Immature natural killer cell (primary cell): ENCODE data around the gene CACNA2D3. TPM values are rescaled to one million over a fixed set of nuclear protein-coding genes. Genes with fewer than 3 reads are reported as not detected.

ENCODE experiments used
- DNase-seq, 3 donors: peaks; one replicate each; pipeline ENCODE4 v3.0.0; 2022; ENCODE audit warnings: mixed read lengths in 1 of 3
- H3K27ac Mint-ChIP-seq, 6 donors: one replicate each; pipeline ENCODE4 v1.8.0; 2020; ENCODE audit warnings: mixed read lengths in 6 of 6, mild to moderate bottlenecking in 5 of 6, inconsistent platforms in 4 of 6, moderate library complexity in 3 of 6
- H3K27me3 Mint-ChIP-seq, 3 donors: one replicate each; pipeline ENCODE4 v1.8.0; 2020 to 2021; ENCODE audit warnings: low read depth in 3 of 3, mild to moderate bottlenecking in 3 of 3, mixed read lengths in 3 of 3, moderate library complexity in 3 of 3, inconsistent platforms in 1 of 3
- H3K36me3 Mint-ChIP-seq, 3 donors: one replicate each; pipeline ENCODE4 v1.8.0; 2020; ENCODE audit warnings: mixed read lengths in 3 of 3, inconsistent platforms in 2 of 3, mild to moderate bottlenecking in 2 of 3
- H3K4me1 Mint-ChIP-seq, 2 donors: one replicate each; pipeline ENCODE4 v1.8.0; 2020; ENCODE audit warnings: inconsistent platforms in 2 of 2, mild to moderate bottlenecking in 2 of 2, mixed read lengths in 2 of 2, moderate library complexity in 1 of 2
- H3K4me3 Mint-ChIP-seq, 5 donors: one replicate each; pipeline ENCODE4 v1.8.0; 2020; ENCODE audit warnings: mild to moderate bottlenecking in 5 of 5, mixed read lengths in 5 of 5, inconsistent platforms in 3 of 5, moderate library complexity in 3 of 5
- H3K9me3 Mint-ChIP-seq, 6 donors: one replicate each; pipeline ENCODE4 v1.8.0; 2020; ENCODE audit warnings: mild to moderate bottlenecking in 6 of 6, mixed read lengths in 6 of 6, inconsistent platforms in 4 of 6, moderate library complexity in 3 of 6
- polyA plus RNA-seq, 3 donors: library from polyadenylated mRNA; unstranded; fragments of 300-500 nt; fragmentation: Illumina TruSeq; gene quantifications; one replicate each; pipeline ENCODE4 v1.2.3, GENCODE V29; 2021

Gene CACNA2D3
- polyA plus RNA-seq, 3 donors from 2014 or later: 0.39 to 4.6 (median 0.77) TPM

DNA sequence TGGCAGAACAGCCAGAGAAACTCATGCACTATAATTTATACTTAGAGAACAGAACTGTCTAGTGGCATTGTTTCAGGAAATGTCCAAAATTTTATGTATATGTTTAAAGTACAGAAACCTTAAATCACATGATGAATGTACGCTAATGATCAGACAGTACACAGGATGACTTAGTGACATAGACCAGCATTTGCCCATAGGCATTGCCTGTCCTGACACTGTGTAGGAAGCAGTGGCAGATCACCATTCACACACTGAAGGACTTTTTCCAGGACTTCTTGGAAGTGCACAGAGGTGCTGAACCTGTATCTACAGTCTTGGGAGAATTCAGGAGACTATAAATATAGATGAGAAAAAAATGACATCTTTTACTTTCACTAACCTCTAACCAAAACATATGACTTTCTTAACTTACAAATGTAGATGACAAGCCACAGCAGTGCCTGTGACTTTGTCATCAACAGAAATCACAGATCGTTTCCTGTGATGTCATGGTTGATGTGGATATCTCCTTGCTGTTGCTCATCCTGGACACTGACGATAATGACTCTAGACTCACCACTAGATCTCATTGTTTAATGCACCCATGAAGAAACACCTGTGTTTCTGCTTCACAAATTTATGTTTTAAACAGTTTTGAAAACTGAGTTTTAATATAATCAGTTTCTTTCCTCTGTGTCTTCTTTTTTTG lies 183.2 kb downstream of the CACNA2D3 start:
- H3K27me3 Mint-ChIP-seq: peaks cover 0 to 3% (median 0%) of the 10 kb centered on the region in 3 donors
- H3K27ac Mint-ChIP-seq: no peak overlapping the region
- DNase-seq: no peak
- no peak overlapping the region for H3K4me3 Mint-ChIP-seq
- peaks cover 0 to 3% (median 0%) of the 10 kb centered on the region in 6 donors for H3K9me3 Mint-ChIP-seq
- no peaks in the 10 kb centered on the region for H3K36me3 Mint-ChIP-seq
- H3K4me1 Mint-ChIP-seq: no peaks in the 10 kb centered on the region

- Mint-ChIP-seq H3K27ac (no peak overlapping the region), H3K36me3 (no peaks in the 10 kb centered on the region), H3K27me3 (peaks cover 0 to 3% (median 3%) of the 10 kb centered on the region in 3 donors), H3K4me1 (no peaks in the 10 kb centered on the region), H3K9me3 (peaks cover 0 to 3% (median 0%) of the 10 kb centered on the region in 6 donors), H3K4me3 (no peak overlapping the region)
- no peak for DNase-seq
These were observed 185.3 kb downstream of the CACNA2D3 start for GRCh38 chr3:54307566-54308180.

DNA sequence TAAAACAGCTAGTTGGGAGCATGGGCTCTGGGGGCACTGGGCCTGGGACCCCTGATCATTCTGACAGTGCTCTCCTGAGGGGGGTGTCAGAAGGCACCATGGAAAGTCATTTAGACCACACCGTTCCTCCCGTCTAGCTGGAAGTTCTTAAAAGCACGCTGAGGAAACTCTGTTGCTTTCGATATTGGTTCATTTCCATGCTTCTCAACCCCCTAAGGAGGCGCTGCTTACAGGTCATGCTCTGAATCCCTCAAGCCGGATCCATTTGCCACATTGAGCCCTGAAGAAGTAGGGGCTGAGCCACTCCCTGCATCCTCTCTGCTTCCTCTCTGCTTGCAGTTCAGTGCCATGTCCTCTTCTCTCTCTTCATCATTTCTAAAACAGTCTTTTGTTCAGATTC lies 187.2 kb downstream of the CACNA2D3 start:
- DNase-seq: no peak
- Mint-ChIP-seq H3K36me3 (no peaks in the 10 kb centered on the region), H3K9me3 (peaks cover 0 to 4% (median 2%) of the 10 kb centered on the region in 6 donors), H3K27me3 (peaks cover 0 to 3% (median 3%) of the 10 kb centered on the region in 3 donors), H3K4me1 (no peaks in the 10 kb centered on the region), H3K4me3 (no peak overlapping the region), H3K27ac (no peak overlapping the region)

DNA sequence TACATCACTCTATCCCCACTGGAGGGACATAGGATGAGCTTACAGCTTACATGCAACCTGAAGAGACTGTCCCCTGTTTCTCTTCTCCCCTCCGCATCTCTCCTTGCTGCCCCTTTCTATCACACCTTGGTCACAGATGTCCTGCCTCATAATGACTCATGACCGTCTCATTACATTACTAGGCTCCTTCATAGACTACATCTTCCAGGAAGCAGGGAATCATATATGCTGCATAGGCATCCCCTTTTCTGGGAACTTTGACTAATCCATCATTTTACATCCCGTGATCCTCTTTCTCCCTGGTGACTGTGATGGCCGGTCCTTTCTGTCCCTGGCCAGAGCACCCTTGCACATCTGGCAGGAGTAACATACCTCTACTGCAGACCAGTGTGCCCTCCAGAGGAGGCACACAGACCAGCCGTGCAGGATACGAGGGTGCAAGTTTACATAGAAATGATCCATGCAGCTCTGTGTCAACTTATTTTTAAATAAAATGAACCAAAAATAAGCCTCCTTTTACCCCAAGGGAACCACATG lies 188.9 kb downstream of the CACNA2D3 start:
- Mint-ChIP-seq H3K36me3 (no peaks in the 10 kb centered on the region), H3K9me3 (peaks cover 4 to 5% (median 4%) of the 10 kb centered on the region in 6 donors), H3K4me1 (no peaks in the 10 kb centered on the region), H3K27me3 (peaks cover 3 to 4% (median 3%) of the 10 kb centered on the region in 3 donors), H3K4me3 (no peak overlapping the region), H3K27ac (no peak overlapping the region)
- no peak for DNase-seq

GRCh38 chr3:54312156-54312899 lies 190.0 kb downstream of the CACNA2D3 start:
- H3K9me3 Mint-ChIP-seq: peaks cover 2 to 8% (median 4%) of the 10 kb centered on the region in 6 donors
- no peak overlapping the region for H3K4me3 Mint-ChIP-seq
- no peak overlapping the region for H3K27ac Mint-ChIP-seq
- H3K36me3 Mint-ChIP-seq: no peaks in the 10 kb centered on the region
- no peak for DNase-seq
- peaks cover 3 to 7% (median 3%) of the 10 kb centered on the region in 3 donors for H3K27me3 Mint-ChIP-seq
- H3K4me1 Mint-ChIP-seq: no peaks in the 10 kb centered on the region

DNA sequence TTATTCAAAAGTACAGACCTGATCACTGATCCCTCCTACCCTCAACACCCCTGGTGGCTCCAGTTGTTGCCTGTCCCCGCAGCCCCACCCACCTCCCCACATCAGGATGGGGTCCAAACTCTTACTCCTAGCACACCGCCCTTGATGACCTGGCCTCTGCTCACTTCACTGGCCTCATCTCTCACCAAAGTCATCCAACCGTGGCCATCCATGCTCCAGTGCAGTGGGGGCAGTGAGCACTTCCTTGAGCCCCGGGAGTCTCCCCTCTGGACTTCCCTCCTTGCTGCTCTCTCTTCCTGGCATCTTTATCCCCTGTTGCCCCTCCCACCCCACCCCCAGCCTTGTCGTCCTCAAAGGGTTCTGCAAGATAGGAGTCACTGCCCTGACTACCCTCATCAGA lies 191.1 kb downstream of the CACNA2D3 start:
- Mint-ChIP-seq H3K27ac (no peak overlapping the region), H3K4me3 (no peak overlapping the region), H3K4me1 (no peaks in the 10 kb centered on the region), H3K36me3 (no peaks in the 10 kb centered on the region), H3K27me3 (peaks cover 3 to 7% (median 3%) of the 10 kb centered on the region in 3 donors), H3K9me3 (peaks cover 2 to 8% (median 4%) of the 10 kb centered on the region in 6 donors)
- no peak for DNase-seq

DNA sequence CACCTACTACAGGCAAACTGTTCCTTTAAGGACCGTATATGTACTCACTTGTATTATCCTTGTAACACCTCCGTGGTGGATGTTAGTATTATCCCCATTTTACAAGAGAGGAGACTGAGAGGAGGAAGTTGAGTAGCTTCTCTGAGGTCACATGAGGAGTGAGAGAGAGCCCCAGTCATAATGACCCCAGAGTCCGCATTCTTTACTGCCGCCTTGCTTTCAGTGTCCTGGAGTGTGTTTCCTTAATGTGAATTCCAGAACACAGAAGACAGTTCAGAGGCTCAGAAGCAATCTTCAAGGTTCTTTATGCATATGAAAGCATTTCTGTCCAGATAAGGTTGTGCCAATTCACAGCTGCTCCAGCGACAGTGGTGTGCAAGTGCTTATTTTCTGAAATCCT lies 199.2 kb downstream of the CACNA2D3 start:
- Mint-ChIP-seq H3K36me3 (no peaks in the 10 kb centered on the region), H3K4me3 (no peak overlapping the region), H3K27me3 (peaks cover 0 to 2% (median under 1%) of the 10 kb centered on the region in 3 donors), H3K9me3 (peaks cover 0 to 7% (median 0%) of the 10 kb centered on the region in 6 donors), H3K4me1 (no peaks in the 10 kb centered on the region), H3K27ac (no peak overlapping the region)
- no peak for DNase-seq

DNA sequence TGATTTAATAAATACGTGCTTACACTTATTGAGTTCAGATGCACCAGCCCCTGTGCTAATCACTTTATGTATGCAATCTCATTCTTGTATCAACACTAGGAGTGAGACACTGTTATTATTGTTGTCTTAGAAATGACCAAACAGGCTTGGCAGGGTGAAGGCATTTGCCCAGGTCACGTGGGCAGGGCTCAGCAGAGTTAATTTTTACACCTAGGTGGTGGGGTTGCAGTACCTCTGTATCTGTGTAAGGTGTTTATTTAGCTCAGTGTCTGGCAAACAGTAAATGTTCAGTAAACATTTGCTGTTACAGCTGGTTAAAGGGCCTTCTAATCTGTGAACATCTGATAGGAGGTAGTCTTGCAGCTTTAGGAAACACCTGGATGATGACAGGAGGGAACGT lies 200.0 kb downstream of the CACNA2D3 start:
- Mint-ChIP-seq H3K4me1 (no peaks in the 10 kb centered on the region), H3K27me3 (peaks cover 0 to 2% (median 0%) of the 10 kb centered on the region in 3 donors), H3K27ac (no peak overlapping the region), H3K36me3 (no peaks in the 10 kb centered on the region), H3K9me3 (peaks cover 0 to 7% (median 0%) of the 10 kb centered on the region in 6 donors), H3K4me3 (no peak overlapping the region)
- DNase-seq: no peak

DNA sequence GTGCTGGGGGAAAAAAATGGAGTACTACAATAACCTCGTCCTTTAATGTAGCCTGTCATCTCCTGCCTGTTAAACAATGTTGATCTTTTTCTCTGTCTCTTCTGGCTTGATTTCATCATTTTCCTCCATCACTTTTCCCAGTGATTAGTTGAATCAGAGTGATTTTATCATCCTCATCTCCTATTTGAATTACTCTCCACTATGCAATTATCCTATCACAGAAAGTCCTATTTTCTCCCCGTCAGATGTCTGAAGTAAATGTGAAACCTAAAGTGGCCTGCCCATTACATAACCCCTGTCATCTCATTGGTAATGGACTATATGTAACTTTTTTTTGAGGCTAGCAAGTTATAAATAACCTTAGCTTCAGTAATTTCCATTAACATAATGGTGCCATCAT lies 201.8 kb downstream of the CACNA2D3 start:
- Mint-ChIP-seq H3K4me3 (no peak overlapping the region), H3K4me1 (no peaks in the 10 kb centered on the region), H3K36me3 (no peaks in the 10 kb centered on the region), H3K27ac (no peak overlapping the region), H3K9me3 (peaks cover 0 to 5% (median 0%) of the 10 kb centered on the region in 6 donors), H3K27me3 (peaks cover 0 to 2% (median 0%) of the 10 kb centered on the region in 3 donors)
- no peak for DNase-seq

GRCh38 chr3:54326951-54327350 lies 204.6 kb downstream of the CACNA2D3 start:
- no peak for DNase-seq
- H3K9me3 Mint-ChIP-seq: peaks cover 0 to 2% (median 0%) of the 10 kb centered on the region in 6 donors
- no peak overlapping the region for H3K4me3 Mint-ChIP-seq
- H3K27me3 Mint-ChIP-seq: peaks cover 0 to 6% (median 1%) of the 10 kb centered on the region in 3 donors
- H3K36me3 Mint-ChIP-seq: no peaks in the 10 kb centered on the region
- H3K27ac Mint-ChIP-seq: no peak overlapping the region
- no peaks in the 10 kb centered on the region for H3K4me1 Mint-ChIP-seq

DNA sequence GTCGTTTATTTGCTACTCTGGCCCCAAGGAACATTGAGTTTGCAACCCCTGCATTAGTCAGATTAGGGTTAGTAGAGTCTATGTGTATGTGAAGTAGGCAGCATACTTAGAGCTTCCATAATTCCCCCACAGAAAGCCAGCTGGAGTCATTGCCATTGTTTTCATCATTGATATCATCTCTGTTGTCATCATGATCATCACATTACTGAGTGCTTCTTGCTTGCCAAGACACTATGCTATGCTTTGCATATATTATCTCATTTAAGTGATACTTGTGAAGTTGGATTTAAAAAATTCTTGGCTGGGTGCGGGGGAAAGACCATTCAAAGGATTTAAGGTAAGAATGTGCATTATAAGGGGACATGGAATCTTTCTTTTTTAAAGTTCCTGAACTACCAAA lies 209.0 kb downstream of the CACNA2D3 start:
- no peak overlapping the region for H3K27ac Mint-ChIP-seq
- peaks cover 0 to 5% (median 1%) of the 10 kb centered on the region in 3 donors for H3K27me3 Mint-ChIP-seq
- no peaks in the 10 kb centered on the region for H3K9me3 Mint-ChIP-seq
- H3K4me3 Mint-ChIP-seq: no peak overlapping the region
- DNase-seq: no peak
- H3K36me3 Mint-ChIP-seq: no peaks in the 10 kb centered on the region
- H3K4me1 Mint-ChIP-seq: no peaks in the 10 kb centered on the region

DNA sequence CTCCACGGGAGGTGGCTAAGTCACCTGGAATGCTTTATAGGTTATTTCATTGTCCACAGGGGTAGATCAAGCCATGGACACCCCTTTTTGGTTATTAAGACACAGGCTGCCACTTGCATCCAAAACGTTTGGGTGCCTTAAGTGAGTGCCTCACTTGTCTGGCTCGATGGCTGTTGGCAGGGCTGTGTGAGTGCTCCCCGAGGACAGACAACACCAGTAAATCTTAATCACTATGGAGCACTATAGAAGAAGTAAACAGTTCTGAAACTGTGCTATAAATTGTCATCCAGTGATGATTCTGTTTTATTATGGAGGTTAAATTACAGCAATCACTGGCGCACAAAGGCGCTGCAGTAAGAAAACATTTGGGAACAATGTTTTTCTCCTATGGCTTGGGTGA lies 215.5 kb downstream of the CACNA2D3 start:
- H3K4me1 Mint-ChIP-seq: no peaks in the 10 kb centered on the region
- H3K4me3 Mint-ChIP-seq: no peak overlapping the region
- peaks cover 0 to 7% (median 4%) of the 10 kb centered on the region in 3 donors for H3K27me3 Mint-ChIP-seq
- no peak overlapping the region for H3K27ac Mint-ChIP-seq
- no peak for DNase-seq
- H3K36me3 Mint-ChIP-seq: no peaks in the 10 kb centered on the region
- peaks cover 0 to 5% (median 0%) of the 10 kb centered on the region in 6 donors for H3K9me3 Mint-ChIP-seq

DNA sequence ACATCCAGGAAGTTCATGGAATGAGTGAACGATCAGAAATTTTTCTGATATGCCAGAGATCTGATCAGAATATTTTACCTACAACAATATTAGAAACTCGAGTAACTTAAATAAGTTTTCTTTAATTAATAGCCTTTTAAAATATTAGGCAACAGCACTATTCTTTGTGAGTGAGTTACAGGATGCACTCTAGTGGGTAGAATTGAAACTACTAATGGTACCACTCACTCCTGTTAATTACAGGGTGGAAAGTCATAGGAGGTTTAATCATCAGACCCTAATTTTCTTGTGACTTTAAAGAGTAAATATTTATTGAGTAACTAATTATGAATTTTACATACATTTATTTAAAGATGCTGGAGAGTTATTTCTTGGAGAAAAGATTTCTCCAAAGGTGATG lies 217.3 kb downstream of the CACNA2D3 start:
- Mint-ChIP-seq H3K27ac (no peak overlapping the region), H3K36me3 (no peaks in the 10 kb centered on the region), H3K4me3 (no peak overlapping the region), H3K27me3 (peaks cover 0 to 7% (median 6%) of the 10 kb centered on the region in 3 donors), H3K4me1 (no peaks in the 10 kb centered on the region), H3K9me3 (peaks cover 0 to 11% (median 0%) of the 10 kb centered on the region in 6 donors)
- DNase-seq: no peak

- no peaks in the 10 kb centered on the region for H3K4me1 Mint-ChIP-seq
- no peak overlapping the region for H3K4me3 Mint-ChIP-seq
- peaks cover 0 to 11% (median 0%) of the 10 kb centered on the region in 6 donors for H3K9me3 Mint-ChIP-seq
- no peak for DNase-seq
- H3K27me3 Mint-ChIP-seq: peaks cover 0 to 7% (median 6%) of the 10 kb centered on the region in 3 donors
- H3K27ac Mint-ChIP-seq: no peak overlapping the region
- no peaks in the 10 kb centered on the region for H3K36me3 Mint-ChIP-seq
These were observed 219.5 kb downstream of the CACNA2D3 start for GRCh38 chr3:54341811-54342210.
